HL-60 (cell line): ENCODE measurements around the gene CD22.

Experiments used
- DNase-seq, 2 experiments: peaks; one replicate each; pipeline ENCODE4 v3.0.0-alpha.2; 2010 to 2020; ENCODE audit warnings: low read depth in 1 of 2, low spot score in 1 of 2
- H3K27ac ChIP-seq: fragments of 250-450 bp; sonication (Bioruptor Pico); replicated peaks from 2 replicates; pipeline ENCODE4 v1.5.1; 2020; ENCODE audit warnings: mild to moderate bottlenecking, moderate library complexity
- H3K27me3 ChIP-seq: fragments of 250-450 bp; sonication (Bioruptor Pico); 2 replicates; pipeline ENCODE4 v1.5.1; 2021; ENCODE audit warnings: mild to moderate bottlenecking, moderate library complexity; ENCODE audit not compliant: insufficient read depth, poor library complexity, severe bottlenecking
- H3K4me3 ChIP-seq: replicated peaks from 2 replicates; pipeline ENCODE4 v1.5.1; 2011; ENCODE audit warnings: mild to moderate bottlenecking, control low read depth, low read length; ENCODE audit not compliant: insufficient read depth
- CTCF ChIP-seq: IDR thresholded peaks from one replicate; pipeline ENCODE4 v1.5.1; 2011; ENCODE audit warnings: low read length, control low read depth, inconsistent platforms; ENCODE audit not compliant: insufficient read depth
- GABPA ChIP-seq: IDR thresholded peaks from 2 replicates; pipeline ENCODE4 v1.6.1; 2012; ENCODE audit warnings: low read depth
- POLR2AphosphoS5 ChIP-seq: IDR thresholded peaks from 2 replicates; pipeline ENCODE4 v1.6.1; 2012; ENCODE audit warnings: low read depth
- REST ChIP-seq: IDR thresholded peaks from 2 replicates; pipeline ENCODE4 v1.6.1; 2012; ENCODE audit warnings: low read depth; ENCODE audit not compliant: insufficient replicate concordance
- SPI1 ChIP-seq: IDR thresholded peaks from 2 replicates; pipeline ENCODE4 v1.6.1; 2012; ENCODE audit warnings: low read depth, mild to moderate bottlenecking, borderline replicate concordance

Gene CD22

GRCh38 chr19:35288331-35288730 is 40.7 kb upstream of the CD22 start:
- no peak for DNase-seq
- Histone ChIP-seq H3K4me3 (no peak overlapping the region), H3K27ac (no peak overlapping the region), H3K27me3 (peaks cover under 1% of the 10 kb centered on the region)
- no peak for TF ChIP-seq POLR2AphosphoS5
- TF ChIP-seq SPI1, result no peak
- TF ChIP-seq REST, result no peak
- TF ChIP-seq CTCF, result no peak
- no peak for TF ChIP-seq GABPA

- Histone ChIP-seq H3K27ac (no peak overlapping the region), H3K27me3 (no peaks in the 10 kb centered on the region), H3K4me3 (no peak overlapping the region)
- DNase-seq, result no peak
- TF ChIP-seq REST (no peak), SPI1 (no peak), CTCF (no peak), POLR2AphosphoS5 (no peak), GABPA (no peak)
Measured at GRCh38 chr19:35288906-35289305, 40.1 kb upstream of the CD22 start.

GRCh38 chr19:35290381-35291127 is 38.4 kb upstream of the CD22 start:
- Histone ChIP-seq H3K4me3 (no peak overlapping the region), H3K27ac (no peak overlapping the region), H3K27me3 (no peaks in the 10 kb centered on the region)
- no peak for DNase-seq
- TF ChIP-seq POLR2AphosphoS5, result no peak
- no peak for TF ChIP-seq REST
- TF ChIP-seq CTCF, result no peak
- TF ChIP-seq GABPA, result no peak
- TF ChIP-seq SPI1, result no peak
